AG09309 (cell line): ENCODE data around the gene MPZL1.

Experiments
- DNase-seq: peaks from one replicate; pipeline ENCODE4 v3.0.0-alpha.2; 2010; ENCODE audit warnings: low read depth
- H3K4me3 ChIP-seq: 2 replicates; pipeline ENCODE4 v1.5.1; 2011; ENCODE audit warnings: mild to moderate bottlenecking, low read depth, low read length, moderate library complexity; ENCODE audit not compliant: control insufficient read depth
- CTCF ChIP-seq: IDR thresholded peaks from 2 replicates; pipeline ENCODE4 v1.5.1; 2011; ENCODE audit warnings: mild to moderate bottlenecking, low read depth, low read length, inconsistent platforms; ENCODE audit not compliant: insufficient read depth, control insufficient read depth; ENCODE audit errors: missing control alignments

The MPZL1 gene

DNA sequence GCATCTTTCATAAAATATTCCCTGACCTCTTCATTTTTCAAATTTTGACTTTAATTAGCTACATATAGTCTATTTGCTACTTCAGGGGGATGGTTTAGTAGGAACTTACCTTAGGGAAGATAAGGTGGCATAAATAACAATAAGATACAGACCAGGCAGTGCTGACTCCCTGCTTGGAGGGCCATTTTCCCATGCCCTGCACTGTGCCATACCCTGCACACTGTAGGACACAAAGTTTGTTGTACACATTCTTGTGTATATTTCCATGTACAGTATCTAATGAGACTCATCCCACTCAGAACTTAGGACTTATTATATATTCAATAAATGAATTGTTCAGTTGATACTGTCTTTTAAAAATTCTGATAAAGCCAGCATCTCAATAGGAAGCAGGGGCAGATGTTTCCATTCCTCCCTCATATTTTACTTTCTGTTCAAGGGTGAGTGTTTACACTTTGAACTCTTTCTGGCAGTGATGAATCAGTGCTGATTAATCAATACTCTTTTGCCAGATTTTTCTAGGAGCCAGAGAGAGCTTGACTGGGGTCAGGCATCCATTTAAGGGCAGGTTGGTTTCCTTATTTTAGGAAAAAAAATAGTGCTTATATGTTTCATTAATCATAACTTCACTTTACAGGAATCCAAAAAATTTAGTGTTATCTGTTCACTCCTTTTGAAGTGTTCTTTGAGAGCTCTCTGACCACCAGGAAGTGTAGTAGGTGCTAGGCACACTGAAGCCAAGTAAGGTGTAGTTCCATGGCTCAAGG is 30.6 kb downstream of the MPZL1 start:
- H3K4me3 ChIP-seq, result no peak overlapping the region
- DNase-seq, result no peak
- TF ChIP-seq CTCF, result no peak

DNA sequence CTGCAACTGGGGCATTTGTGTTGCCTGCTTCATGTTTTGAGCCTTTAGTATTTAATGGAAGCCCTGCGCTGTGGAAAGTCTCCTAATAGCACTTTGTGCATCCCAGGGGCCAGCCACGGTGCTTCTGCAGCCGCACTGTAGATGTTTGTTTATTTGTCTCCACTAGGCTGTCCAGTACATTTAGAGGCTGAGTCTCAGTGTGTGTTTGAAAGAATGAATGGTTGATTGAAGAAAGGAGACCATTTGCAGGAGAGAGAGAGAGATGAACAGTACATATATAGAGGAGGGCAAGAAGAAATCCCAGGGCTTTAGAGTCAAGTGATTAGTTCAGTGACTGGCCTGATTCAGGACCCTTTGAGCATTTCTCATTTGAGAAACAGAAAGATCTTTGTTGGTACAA is 33.9 kb downstream of the MPZL1 start:
- no peak overlapping the region for H3K4me3 ChIP-seq
- no peak for TF ChIP-seq CTCF
- no peak for DNase-seq

- DNase-seq, result no peak
- no peak overlapping the region for H3K4me3 ChIP-seq
- TF ChIP-seq CTCF, result no peak
Measured at GRCh38 chr1:167756730-167757405, 35.1 kb downstream of the MPZL1 start.

GRCh38 chr1:167757433-167758309 is 35.9 kb downstream of the MPZL1 start:
- H3K4me3 ChIP-seq, result no peak overlapping the region
- no peak for TF ChIP-seq CTCF

GRCh38 chr1:167761400-167761799 is 39.6 kb downstream of the MPZL1 start:
- DNase-seq, result no peak
- no peak for TF ChIP-seq CTCF
- H3K4me3 ChIP-seq, result no peak overlapping the region

More at GRCh38 chr1:167757433-167758309, 35.9 kb downstream of the MPZL1 start:
- DNase-seq, result no peak

- H3K4me3 ChIP-seq, result no peak overlapping the region
- TF ChIP-seq CTCF, result no peak
- DNase-seq, result no peak
Measured at GRCh38 chr1:167762061-167762746, 40.4 kb downstream of the MPZL1 start.
